Psoas muscle (tissue), 8 donors: ENCODE measurements around the gene KLHL17. TPM values are rescaled to one million over a fixed set of nuclear protein-coding genes. Genes with fewer than 3 reads are reported as not detected.

Source experiments
- ATAC-seq, 4 donors: fragments of 200-7000 bp; cut with Tn5 transposase; one replicate each; pipeline ENCODE4 v1.9.1; 2020; ENCODE audit warnings: moderate library complexity in 3 of 4, mild to moderate bottlenecking in 2 of 4
- DNase-seq, 2 donors: peaks; one replicate each; pipeline ENCODE4 v3.0.0-alpha.2; 2020
- H3K27ac ChIP-seq: fragments of 200-600 bp; one replicate; pipeline ENCODE4 v1.8.0; 2022
- H3K27me3 ChIP-seq, 3 donors: fragments of 200-600 bp in 1 of 3; one replicate each; pipeline versions ENCODE4 v1.6.1 to v1.8.0; 2013 to 2022; ENCODE audit warnings: low read length in 2 of 3, mild to moderate bottlenecking in 2 of 3, moderate library complexity in 1 of 3; ENCODE audit not compliant: insufficient read depth in 3 of 3
- H3K36me3 ChIP-seq, 2 donors: fragments of 200-600 bp in 1 of 2; one replicate each; pipeline versions ENCODE4 v1.6.1 to v1.8.0; 2013 to 2022; ENCODE audit warnings: low read depth in 1 of 2, mild to moderate bottlenecking in 1 of 2, moderate library complexity in 1 of 2; ENCODE audit not compliant: insufficient read depth in 1 of 2
- H3K4me1 ChIP-seq: fragments of 200-600 bp; one replicate; pipeline ENCODE4 v1.8.0; 2022
- H3K4me3 ChIP-seq: fragments of 200-600 bp; one replicate; pipeline ENCODE4 v1.8.0; 2022; ENCODE audit warnings: mild to moderate bottlenecking
- H3K9me3 ChIP-seq: fragments of 200-600 bp; one replicate; pipeline ENCODE4 v1.8.0; 2022
- CTCF ChIP-seq: fragments of 200-600 bp; IDR thresholded peaks from one replicate; pipeline ENCODE4 v1.8.0; 2022; ENCODE audit warnings: antibody characterized with exemption
- WGBS, 3 donors: extraction: QIAGEN DNeasy Blood & Tissue Kit; methylation state at CpG; one replicate each; pipeline versions ENCODE4 v1.1.6 to v1.1.7; 2013; 5-methylcytosine and 5-hydroxymethylcytosine counted together
- intact Hi-C, 2 donors: fragments of 100-400 bp; cut with DNase I; formaldehyde crosslinking; loops; one replicate each; pipeline versions ENCODE4 v1.11.0 to v1.14.2; 2022
- polyA plus RNA-seq, 3 donors: library from polyadenylated mRNA; stranded (reverse); fragments of 200-250 nt; gene quantifications; one replicate each; pipeline ENCODE4 v1.2.3, GENCODE V29; 2013
- total RNA-seq, 4 donors: library from RNA; stranded (reverse); fragmentation: NEBNext Ultra II Directional in 2 of 4; extraction: Animal tissue kit (Norgen Biotek cat#: 25700) in 2 of 4; gene quantifications; one replicate each; pipeline versions ENCODE4 v1.2.1 to v1.2.4, GENCODE V29; 2021 to 2023
- donor health status: healthy with polysubstance abuse.
- donor health status: DM: no; HTN: no; CAD: no; lungs with moderate emphysema.
- donor health status: Bipolar disorder and iron deficiency.
- donor health status: healthy.
- donor health status: DM: yes; HTN: yes; CAD: no.
- donor health status: DM: no; HTN: no; CAD: no.
- donor health status: DM: no; HTN: no; CAD: no.
- donor health status: DM: yes; HTN: yes; CAD: no.

KLHL17 gene
- total and polyA plus RNA-seq, 7 donors = 2.1 to 5.5 (median 3.4) TPM

- no peak overlapping the region for H3K27ac ChIP-seq
- no peaks in the 10 kb centered on the region for H3K36me3 ChIP-seq
- DNase-seq (peak; percentile 12 to 47), ATAC-seq (no peak)
- peaks cover 0 to 10% (median 0%) of the 10 kb centered on the region in 3 donors for H3K27me3 ChIP-seq
- no peak for TF ChIP-seq CTCF
- no peaks in the 10 kb centered on the region for H3K4me1 ChIP-seq
- intact Hi-C loops = no loop called here
- H3K9me3 ChIP-seq = no peaks in the 10 kb centered on the region
- WGBS, 3 donors = 87% methylated on average over 3 of the region's 3 CpGs; no CpG with 5 or more reads in 1 of the 3 donors
- no peak overlapping the region for H3K4me3 ChIP-seq
Measured at GRCh38 chr1:997713-997992, 37.3 kb downstream of the KLHL17 start.

GRCh38 chr1:997993-998744 is 37.8 kb downstream of the KLHL17 start:
- ATAC-seq (no peak), DNase-seq (peak; percentile 12 to 50)
- H3K36me3 ChIP-seq = no peaks in the 10 kb centered on the region
- H3K27ac ChIP-seq = no peak overlapping the region
- H3K9me3 ChIP-seq = no peaks in the 10 kb centered on the region
- WGBS, 3 donors = 53 to 64% (median 54%) methylated on average over 59 to 75 of the region's 75 CpGs
- H3K4me1 ChIP-seq = no peaks in the 10 kb centered on the region
- peaks cover 0 to 10% (median 0%) of the 10 kb centered on the region in 3 donors for H3K27me3 ChIP-seq
- no peak for TF ChIP-seq CTCF
- peak overlapping the region; percentile 81 for H3K4me3 ChIP-seq
- intact Hi-C loops = loop anchor here in 1 of 2 donors (2.0 kb wide), 1 partner anchor 13 kb away; no protein-coding TSS in a partner anchor

GRCh38 chr1:998745-998994 is 38.3 kb downstream of the KLHL17 start:
- Histone ChIP-seq H3K4me1 (no peaks in the 10 kb centered on the region), H3K27me3 (peaks cover 0 to 10% (median 0%) of the 10 kb centered on the region in 3 donors), H3K9me3 (no peaks in the 10 kb centered on the region), H3K36me3 (no peaks in the 10 kb centered on the region), H3K4me3 (peak overlapping the region; percentile 81), H3K27ac (peak overlapping the region; percentile 17)
- TF ChIP-seq CTCF = no peak
- no peak for DNase-seq
- 0 to 12% (median 8%) methylated on average over 4 to 27 of the region's 27 CpGs for WGBS, 3 donors
- intact Hi-C loops = loop anchor here in 1 of 2 donors (2.0 kb wide), 1 partner anchor 14 kb away; no protein-coding TSS in a partner anchor
- no peak for ATAC-seq

- Histone ChIP-seq H3K9me3 (no peaks in the 10 kb centered on the region), H3K4me1 (no peaks in the 10 kb centered on the region), H3K36me3 (no peaks in the 10 kb centered on the region), H3K27me3 (peaks cover 0 to 10% (median 0%) of the 10 kb centered on the region in 3 donors), H3K4me3 (peak overlapping the region; percentile 81), H3K27ac (peak overlapping the region; percentile 92)
- intact Hi-C loops = loop anchor here in 1 of 2 donors (2.0 kb wide), 1 partner anchor 14 kb away; no protein-coding TSS in a partner anchor
- ATAC-seq = no peak
- WGBS, 3 donors = 0 to 1% (median 0%) methylated on average over 47 to 86 of the region's 86 CpGs
- DNase-seq = peak; percentile 34 to 63
- TF ChIP-seq CTCF = no peak
Measured at GRCh38 chr1:998995-999724, 38.8 kb downstream of the KLHL17 start.
